HG03521 (cell line): ENCODE data around the gene ENOX1.

ENCODE experiments used
- ATAC-seq: cut with Tn5 transposase; IDR thresholded peaks from one replicate; pipeline ENCODE4 v1.9.1; 2021; ENCODE audit warnings: mild to moderate bottlenecking, moderate library complexity; ENCODE audit not compliant: unreplicated experiment

ENOX1 gene

GRCh38 chr13:43492311-43492710, 294.5 kb downstream of the ENOX1 start:
- ATAC-seq: no peak

GRCh38 chr13:43489233-43489632, 297.5 kb downstream of the ENOX1 start:
- no peak for ATAC-seq

GRCh38 chr13:43487885-43488284, 298.9 kb downstream of the ENOX1 start:
- ATAC-seq: no peak

- no peak for ATAC-seq
Measured at GRCh38 chr13:43487461-43487860, 299.3 kb downstream of the ENOX1 start.

GRCh38 chr13:43484432-43485225, 302.1 kb downstream of the ENOX1 start:
- ATAC-seq: no peak

- no peak for ATAC-seq
Measured at GRCh38 chr13:43483930-43484329, 302.8 kb downstream of the ENOX1 start.

GRCh38 chr13:43482641-43483040, 304.1 kb downstream of the ENOX1 start:
- no peak for ATAC-seq

- ATAC-seq: no peak
Measured at GRCh38 chr13:43482026-43482425, 304.7 kb downstream of the ENOX1 start.

- no peak for ATAC-seq
Measured at GRCh38 chr13:43478902-43479301, 307.9 kb downstream of the ENOX1 start.

- no peak for ATAC-seq
Measured at GRCh38 chr13:43478211-43478610, 308.6 kb downstream of the ENOX1 start.

GRCh38 chr13:43475140-43475539, 311.6 kb downstream of the ENOX1 start:
- no peak for ATAC-seq

GRCh38 chr13:43473437-43473836, 313.3 kb downstream of the ENOX1 start:
- ATAC-seq: no peak

GRCh38 chr13:43472980-43473379, 313.8 kb downstream of the ENOX1 start:
- no peak for ATAC-seq

GRCh38 chr13:43472339-43472738, 314.4 kb downstream of the ENOX1 start:
- ATAC-seq: no peak

GRCh38 chr13:43470610-43471009, 316.2 kb downstream of the ENOX1 start:
- ATAC-seq: no peak

- ATAC-seq: no peak
Measured at GRCh38 chr13:43469791-43470190, 317.0 kb downstream of the ENOX1 start.

GRCh38 chr13:43464578-43465264, 322.1 kb downstream of the ENOX1 start:
- ATAC-seq: no peak

- no peak for ATAC-seq
Measured at GRCh38 chr13:43448605-43449336, 338.0 kb downstream of the ENOX1 start.

- no peak for ATAC-seq
Measured at GRCh38 chr13:43446126-43446525, 340.6 kb downstream of the ENOX1 start.

GRCh38 chr13:43445668-43446067, 341.1 kb downstream of the ENOX1 start:
- no peak for ATAC-seq

- no peak for ATAC-seq
Measured at GRCh38 chr13:43444081-43444480, 342.7 kb downstream of the ENOX1 start.
